ENCODE data around the gene LAMA4. TPM values are rescaled to one million over a fixed set of nuclear protein-coding genes. Genes with fewer than 3 reads are reported as not detected.
A peak's percentile ranks its signal among the peaks of the same experiment; 100 is the strongest.

Gene LAMA4
- total and polyA plus RNA-seq, 2 donors = 3.0 to 15.2 TPM

- H3K4me3 ChIP-seq (ENCODE audit: low read length in 2 of 2) = no peak overlapping the region
- H3K27me3 ChIP-seq (ENCODE audit: control insufficient read depth in 2 of 2, insufficient read depth in 1 of 2, low read length in 1 of 2) = peaks cover 0 to 4% of the 10 kb centered on the region in 2 donors
- no peak overlapping the region for H3K27ac ChIP-seq (ENCODE audit: low read depth in 1 of 2, low read length in 1 of 2)
- peaks cover 3 to 13% of the 10 kb centered on the region in 2 donors for H3K4me1 ChIP-seq (ENCODE audit: control insufficient read depth in 2 of 2, insufficient read depth in 2 of 2, low read length in 2 of 2)
- WGBS = 5% methylated on average over 21 of the region's 21 CpGs
- no peaks in the 10 kb centered on the region for H3K9me3 ChIP-seq (ENCODE audit: control insufficient read depth in 2 of 2, insufficient read depth in 1 of 2, low read length in 1 of 2)
- H3K36me3 ChIP-seq (ENCODE audit: control insufficient read depth in 2 of 2, insufficient read depth in 2 of 2, low read length in 1 of 2) = no peaks in the 10 kb centered on the region
- DNase-seq (ENCODE audit: low read depth in 6 of 9, low spot score in 9 of 9) = peak; percentile 29 to 76 (median 54)
Observed at GRCh38 chr6:112163295-112164257, 90.8 kb downstream of the LAMA4 start.

GRCh38 chr6:112160745-112161144 lies 93.6 kb downstream of the LAMA4 start:
- WGBS = 99% methylated on average over 1 of the region's 1 CpG
- Histone ChIP-seq H3K36me3 (ENCODE audit: control insufficient read depth in 2 of 2, insufficient read depth in 2 of 2, low read length in 1 of 2) (no peaks in the 10 kb centered on the region), H3K27ac (ENCODE audit: low read depth in 1 of 2, low read length in 1 of 2) (no peak overlapping the region)

GRCh38 chr6:112156668-112157067 lies 97.7 kb downstream of the LAMA4 start:
- no peaks in the 10 kb centered on the region for H3K9me3 ChIP-seq (ENCODE audit: control insufficient read depth in 2 of 2, insufficient read depth in 1 of 2, low read length in 1 of 2)
- WGBS = 95% methylated on average over 4 of the region's 4 CpGs
- no peak overlapping the region for H3K27ac ChIP-seq (ENCODE audit: low read depth in 1 of 2, low read length in 1 of 2)
- no peaks in the 10 kb centered on the region for H3K36me3 ChIP-seq (ENCODE audit: control insufficient read depth in 2 of 2, insufficient read depth in 2 of 2, low read length in 1 of 2)
- no peaks in the 10 kb centered on the region for H3K27me3 ChIP-seq (ENCODE audit: control insufficient read depth in 2 of 2, insufficient read depth in 1 of 2, low read length in 1 of 2)
- H3K4me1 ChIP-seq (ENCODE audit: control insufficient read depth in 2 of 2, insufficient read depth in 2 of 2, low read length in 2 of 2) = no peaks in the 10 kb centered on the region
- H3K4me3 ChIP-seq (ENCODE audit: low read length in 2 of 2) = no peak overlapping the region
- DNase-seq (ENCODE audit: low read depth in 6 of 9, low spot score in 9 of 9) = no peak

More at GRCh38 chr6:112160745-112161144, 93.6 kb downstream of the LAMA4 start:
- Histone ChIP-seq H3K4me3 (ENCODE audit: low read length in 2 of 2) (no peak overlapping the region), H3K4me1 (ENCODE audit: control insufficient read depth in 2 of 2, insufficient read depth in 2 of 2, low read length in 2 of 2) (peaks cover 3 to 13% of the 10 kb centered on the region in 2 donors), H3K27me3 (ENCODE audit: control insufficient read depth in 2 of 2, insufficient read depth in 1 of 2, low read length in 1 of 2) (peaks cover 0 to 4% of the 10 kb centered on the region in 2 donors), H3K9me3 (ENCODE audit: control insufficient read depth in 2 of 2, insufficient read depth in 1 of 2, low read length in 1 of 2) (no peaks in the 10 kb centered on the region)
- DNase-seq (ENCODE audit: low read depth in 6 of 9, low spot score in 9 of 9) = no peak

GRCh38 chr6:112155886-112156285 lies 98.5 kb downstream of the LAMA4 start:
- Histone ChIP-seq H3K9me3 (ENCODE audit: control insufficient read depth in 2 of 2, insufficient read depth in 1 of 2, low read length in 1 of 2) (no peaks in the 10 kb centered on the region), H3K4me3 (ENCODE audit: low read length in 2 of 2) (no peak overlapping the region), H3K4me1 (ENCODE audit: control insufficient read depth in 2 of 2, insufficient read depth in 2 of 2, low read length in 2 of 2) (no peaks in the 10 kb centered on the region), H3K27me3 (ENCODE audit: control insufficient read depth in 2 of 2, insufficient read depth in 1 of 2, low read length in 1 of 2) (no peaks in the 10 kb centered on the region), H3K27ac (ENCODE audit: low read depth in 1 of 2, low read length in 1 of 2) (no peak overlapping the region), H3K36me3 (ENCODE audit: control insufficient read depth in 2 of 2, insufficient read depth in 2 of 2, low read length in 1 of 2) (no peaks in the 10 kb centered on the region)
- no peak for DNase-seq (ENCODE audit: low read depth in 6 of 9, low spot score in 9 of 9)
- WGBS = 75% methylated on average over 3 of the region's 3 CpGs

GRCh38 chr6:112154711-112155110 lies 99.7 kb downstream of the LAMA4 start:
- Histone ChIP-seq H3K4me3 (ENCODE audit: low read length in 2 of 2) (no peak overlapping the region), H3K27me3 (ENCODE audit: control insufficient read depth in 2 of 2, insufficient read depth in 1 of 2, low read length in 1 of 2) (no peaks in the 10 kb centered on the region), H3K4me1 (ENCODE audit: control insufficient read depth in 2 of 2, insufficient read depth in 2 of 2, low read length in 2 of 2) (no peaks in the 10 kb centered on the region), H3K27ac (ENCODE audit: low read depth in 1 of 2, low read length in 1 of 2) (no peak overlapping the region), H3K36me3 (ENCODE audit: control insufficient read depth in 2 of 2, insufficient read depth in 2 of 2, low read length in 1 of 2) (no peaks in the 10 kb centered on the region), H3K9me3 (ENCODE audit: control insufficient read depth in 2 of 2, insufficient read depth in 1 of 2, low read length in 1 of 2) (no peaks in the 10 kb centered on the region)
- 97% methylated on average over 2 of the region's 2 CpGs for WGBS
- no peak for DNase-seq (ENCODE audit: low read depth in 6 of 9, low spot score in 9 of 9)

- H3K9me3 ChIP-seq (ENCODE audit: control insufficient read depth in 2 of 2, insufficient read depth in 1 of 2, low read length in 1 of 2) = no peaks in the 10 kb centered on the region
- 95% methylated on average over 5 of the region's 5 CpGs for WGBS
- H3K27me3 ChIP-seq (ENCODE audit: control insufficient read depth in 2 of 2, insufficient read depth in 1 of 2, low read length in 1 of 2) = no peaks in the 10 kb centered on the region
- no peaks in the 10 kb centered on the region for H3K4me1 ChIP-seq (ENCODE audit: control insufficient read depth in 2 of 2, insufficient read depth in 2 of 2, low read length in 2 of 2)
- H3K27ac ChIP-seq (ENCODE audit: low read depth in 1 of 2, low read length in 1 of 2) = no peak overlapping the region
- H3K4me3 ChIP-seq (ENCODE audit: low read length in 2 of 2) = no peak overlapping the region
- no peak for DNase-seq (ENCODE audit: low read depth in 6 of 9, low spot score in 9 of 9)
- no peaks in the 10 kb centered on the region for H3K36me3 ChIP-seq (ENCODE audit: control insufficient read depth in 2 of 2, insufficient read depth in 2 of 2, low read length in 1 of 2)
Observed at GRCh38 chr6:112153926-112154607, 100.3 kb downstream of the LAMA4 start.

- Histone ChIP-seq H3K27me3 (ENCODE audit: control insufficient read depth in 2 of 2, insufficient read depth in 1 of 2, low read length in 1 of 2) (no peaks in the 10 kb centered on the region), H3K4me3 (ENCODE audit: low read length in 2 of 2) (no peak overlapping the region), H3K36me3 (ENCODE audit: control insufficient read depth in 2 of 2, insufficient read depth in 2 of 2, low read length in 1 of 2) (no peaks in the 10 kb centered on the region), H3K27ac (ENCODE audit: low read depth in 1 of 2, low read length in 1 of 2) (no peak overlapping the region), H3K9me3 (ENCODE audit: control insufficient read depth in 2 of 2, insufficient read depth in 1 of 2, low read length in 1 of 2) (no peaks in the 10 kb centered on the region), H3K4me1 (ENCODE audit: control insufficient read depth in 2 of 2, insufficient read depth in 2 of 2, low read length in 2 of 2) (no peaks in the 10 kb centered on the region)
- WGBS = 96% methylated on average over 5 of the region's 5 CpGs
- no peak for DNase-seq (ENCODE audit: low read depth in 6 of 9, low spot score in 9 of 9)
Observed at GRCh38 chr6:112150363-112150762, 104.0 kb downstream of the LAMA4 start.

GRCh38 chr6:112149719-112150263 lies 104.6 kb downstream of the LAMA4 start:
- Histone ChIP-seq H3K36me3 (ENCODE audit: control insufficient read depth in 2 of 2, insufficient read depth in 2 of 2, low read length in 1 of 2) (no peaks in the 10 kb centered on the region), H3K27ac (ENCODE audit: low read depth in 1 of 2, low read length in 1 of 2) (no peak overlapping the region), H3K27me3 (ENCODE audit: control insufficient read depth in 2 of 2, insufficient read depth in 1 of 2, low read length in 1 of 2) (no peaks in the 10 kb centered on the region), H3K4me1 (ENCODE audit: control insufficient read depth in 2 of 2, insufficient read depth in 2 of 2, low read length in 2 of 2) (no peaks in the 10 kb centered on the region), H3K4me3 (ENCODE audit: low read length in 2 of 2) (no peak overlapping the region), H3K9me3 (ENCODE audit: control insufficient read depth in 2 of 2, insufficient read depth in 1 of 2, low read length in 1 of 2) (no peaks in the 10 kb centered on the region)
- no peak for DNase-seq (ENCODE audit: low read depth in 6 of 9, low spot score in 9 of 9)
- 94% methylated on average over 4 of the region's 4 CpGs for WGBS

- H3K36me3 ChIP-seq (ENCODE audit: control insufficient read depth in 2 of 2, insufficient read depth in 2 of 2, low read length in 1 of 2) = no peaks in the 10 kb centered on the region
- no peaks in the 10 kb centered on the region for H3K27me3 ChIP-seq (ENCODE audit: control insufficient read depth in 2 of 2, insufficient read depth in 1 of 2, low read length in 1 of 2)
- H3K9me3 ChIP-seq (ENCODE audit: control insufficient read depth in 2 of 2, insufficient read depth in 1 of 2, low read length in 1 of 2) = no peaks in the 10 kb centered on the region
- no peak overlapping the region for H3K27ac ChIP-seq (ENCODE audit: low read depth in 1 of 2, low read length in 1 of 2)
- H3K4me1 ChIP-seq (ENCODE audit: control insufficient read depth in 2 of 2, insufficient read depth in 2 of 2, low read length in 2 of 2) = no peaks in the 10 kb centered on the region
- 60% methylated on average over 1 of the region's 1 CpG for WGBS
- DNase-seq (ENCODE audit: low read depth in 6 of 9, low spot score in 9 of 9) = no peak
- no peak overlapping the region for H3K4me3 ChIP-seq (ENCODE audit: low read length in 2 of 2)
Observed at GRCh38 chr6:112149236-112149635, 105.1 kb downstream of the LAMA4 start.
